Mammary microvascular endothelial cell (primary cell): ENCODE data around the gene NWD2. TPM values are rescaled to one million over a fixed set of nuclear protein-coding genes. Genes with fewer than 3 reads are reported as not detected.

Source experiments
- total RNA-seq: library from RNA; depleted of rRNA; stranded (reverse); fragments of >200 nt; gene quantifications from 2 replicates; pipeline ENCODE4 v1.2.3, GENCODE V29; 2015

The NWD2 gene
- total RNA-seq = not detected in 2 replicates

DNA sequence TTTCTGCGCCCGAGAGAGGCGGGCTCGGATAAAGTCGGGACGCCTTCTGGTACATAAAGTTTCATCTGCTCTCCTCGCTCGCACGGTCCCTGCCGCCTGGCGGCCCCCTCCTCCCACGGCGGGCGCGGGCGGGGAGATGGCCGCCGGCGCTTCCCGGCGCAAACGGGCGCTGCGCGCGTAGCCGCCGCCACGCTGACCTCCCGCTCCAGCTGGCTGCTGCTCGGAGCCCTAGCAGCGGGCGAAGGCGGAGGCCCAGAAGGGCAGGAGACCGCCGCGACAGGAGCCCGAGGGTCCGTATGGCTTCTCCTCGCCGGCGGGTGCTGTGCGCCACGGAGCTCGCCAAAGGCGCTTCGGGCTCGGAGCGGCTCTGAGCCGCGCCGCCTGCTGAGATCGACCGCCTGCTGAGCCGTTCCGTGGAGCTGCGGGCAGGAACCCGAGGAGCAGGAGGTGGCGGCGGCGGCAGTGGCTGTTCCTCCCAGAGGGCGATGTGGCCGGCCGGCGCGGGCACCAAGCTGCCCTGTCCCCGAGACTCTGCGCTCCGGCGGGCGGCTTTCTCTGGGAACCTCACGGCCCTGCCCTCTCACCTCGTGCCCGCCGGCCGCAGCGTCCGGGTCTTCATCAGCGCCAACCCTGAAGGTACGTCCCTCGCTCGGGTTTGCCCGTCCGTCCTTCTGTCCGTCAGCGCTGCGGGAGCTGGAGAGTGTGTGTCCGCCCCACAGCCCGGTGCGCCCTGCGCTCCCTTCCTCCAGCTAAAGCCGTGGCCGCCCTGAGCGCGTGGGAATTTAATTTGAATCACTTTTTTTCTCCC lies at the start of gene NWD2:
TSS of gene NWD2 (plus strand) at position 161 of the 808 bp plus-strand sequence. CDS start at position 486, 325 bp downstream.

